ENCODE measurements around the gene BRD4.

GRCh38 chr19:15241259-15241910 lies 91.0 kb downstream of the BRD4 start:
- TF ChIP-seq, protein P1, sequence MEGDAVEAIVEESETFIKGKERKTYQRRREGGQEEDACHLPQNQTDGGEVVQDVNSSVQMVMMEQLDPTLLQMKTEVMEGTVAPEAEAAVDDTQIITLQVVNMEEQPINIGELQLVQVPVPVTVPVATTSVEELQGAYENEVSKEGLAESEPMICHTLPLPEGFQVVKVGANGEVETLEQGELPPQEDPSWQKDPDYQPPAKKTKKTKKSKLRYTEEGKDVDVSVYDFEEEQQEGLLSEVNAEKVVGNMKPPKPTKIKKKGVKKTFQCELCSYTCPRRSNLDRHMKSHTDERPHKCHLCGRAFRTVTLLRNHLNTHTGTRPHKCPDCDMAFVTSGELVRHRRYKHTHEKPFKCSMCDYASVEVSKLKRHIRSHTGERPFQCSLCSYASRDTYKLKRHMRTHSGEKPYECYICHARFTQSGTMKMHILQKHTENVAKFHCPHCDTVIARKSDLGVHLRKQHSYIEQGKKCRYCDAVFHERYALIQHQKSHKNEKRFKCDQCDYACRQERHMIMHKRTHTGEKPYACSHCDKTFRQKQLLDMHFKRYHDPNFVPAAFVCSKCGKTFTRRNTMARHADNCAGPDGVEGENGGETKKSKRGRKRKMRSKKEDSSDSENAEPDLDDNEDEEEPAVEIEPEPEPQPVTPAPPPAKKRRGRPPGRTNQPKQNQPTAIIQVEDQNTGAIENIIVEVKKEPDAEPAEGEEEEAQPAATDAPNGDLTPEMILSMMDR (IDR thresholded peaks at IDR 0.05), result no peak
- TF ChIP-seq JUN (IDR thresholded peaks at IDR 0.05) (no peak), HMGXB4 (CRISPR knock-in tag; IDR thresholded peaks at IDR 0.05; ENCODE audit: borderline replicate concordance) (no peak), RNF2 (IDR thresholded peaks at IDR 0.05; ENCODE audit: borderline replicate concordance, low read depth) (no peak), CEBPB (IDR thresholded peaks at IDR 0.05) (no peak), MAX (IDR thresholded peaks at IDR 0.05) (no peak), MAFK (IDR thresholded peaks at IDR 0.05; ENCODE audit: partially characterized antibody) (no peak), MYC (IDR thresholded peaks at IDR 0.05; ENCODE audit: borderline replicate concordance, low read length) (no peak), POLR2AphosphoS2 (conservative IDR thresholded peaks at IDR 0.05; ENCODE audit: low read length) (no peak), POLR2A (IDR thresholded peaks at IDR 0.05; ENCODE audit: low read length) (no peak), NPAS2 (CRISPR knock-in tag; IDR thresholded peaks at IDR 0.05; ENCODE audit: borderline replicate concordance) (no peak), REST (IDR thresholded peaks at IDR 0.05) (no peak)

All from A549 (cell line).